HepG2 (cell line): ENCODE data around the gene CHN2. TPM values are rescaled to one million over a fixed set of nuclear protein-coding genes. Genes with fewer than 3 reads are reported as not detected.

Experiments used
- CBFB ChIP-seq: sonication (generic); formaldehyde crosslinking; IDR thresholded peaks from 2 replicates; pipeline ENCODE4 v1.4.0; 2020; ENCODE audit warnings: missing genetic modification reagents
- FOXP1 ChIP-seq, 2 experiments: fragments of 450-650 bp in 1 of 2; IDR thresholded peaks; 2 replicates each; pipeline ENCODE4 v1.6.1; 2017 to 2018; ENCODE audit warnings: antibody characterized with exemption in 1 of 2
- JUND ChIP-seq: sonication (generic); formaldehyde crosslinking; IDR thresholded peaks from 2 replicates; pipeline ENCODE4 v1.8.0; 2022; ENCODE audit warnings: mild to moderate bottlenecking, missing genetic modification reagents
- PITX1 ChIP-seq: sonication (generic); formaldehyde crosslinking; IDR thresholded peaks from 2 replicates; pipeline ENCODE4 v1.5.1; 2020; ENCODE audit warnings: mild to moderate bottlenecking, missing genetic modification reagents
- SALL1 ChIP-seq: sonication (generic); formaldehyde crosslinking; IDR thresholded peaks from 2 replicates; pipeline ENCODE4 v1.8.0; 2022; ENCODE audit warnings: mild to moderate bottlenecking, missing genetic modification reagents
- TOPORS ChIP-seq: sonication (generic); formaldehyde crosslinking; IDR thresholded peaks from 2 replicates; pipeline ENCODE4 v1.8.0; 2023; ENCODE audit warnings: mild to moderate bottlenecking, missing genetic modification reagents
- ZFP62 ChIP-seq: sonication (generic); formaldehyde crosslinking; IDR thresholded peaks from 2 replicates; pipeline ENCODE4 v1.4.0; 2020; ENCODE audit warnings: missing genetic modification reagents
- ZNF543 ChIP-seq: sonication (generic); formaldehyde crosslinking; IDR thresholded peaks from 2 replicates; pipeline ENCODE4 v1.4.0; 2020; ENCODE audit warnings: mild to moderate bottlenecking, missing genetic modification reagents
- ZNF549 ChIP-seq: sonication (generic); formaldehyde crosslinking; IDR thresholded peaks from 2 replicates; pipeline ENCODE4 v1.5.0; 2020; ENCODE audit warnings: missing genetic modification reagents
- polyA plus RNA-seq, 8 experiments: library from polyadenylated mRNA; depleted of rRNA in 3 of 8; stranded (reverse) in 7 of 8; unstranded in 1 of 8; fragments of >200 nt; fragmentation: Illumina TruSeq in 4 of 8; extraction: Trizol in 4 of 8; gene quantifications; 2 replicates each; pipeline versions ENCODE4 v1.2.1 to v1.2.3, GENCODE V29; 2011 to 2016; ENCODE audit warnings: low read depth in 4 of 8, missing spikeins in 1 of 8, mixed read lengths in 1 of 8; ENCODE audit not compliant: insufficient read depth in 1 of 8
- total RNA-seq, 5 experiments: library from RNA; depleted of rRNA; stranded (reverse); fragments of >200 nt; fragmentation: Illumina TruSeq; extraction: Trizol; gene quantifications; 2 replicates each; pipeline ENCODE4 v1.2.3, GENCODE V29; 2016; ENCODE audit warnings: low read depth in 1 of 5
- TF ChIP-seq, protein P1 (sequence below): sonication (generic); formaldehyde crosslinking; IDR thresholded peaks from 2 replicates; pipeline ENCODE4 v1.4.0; 2020; ENCODE audit warnings: low read depth, missing genetic modification reagents
- TF ChIP-seq, protein P2 (sequence below): sonication (generic); formaldehyde crosslinking; IDR thresholded peaks from 2 replicates; pipeline ENCODE4 v1.5.0; 2020; ENCODE audit warnings: missing genetic modification reagents, mild to moderate bottlenecking, borderline replicate concordance
- TF ChIP-seq, protein P3 (sequence below): sonication (generic); formaldehyde crosslinking; IDR thresholded peaks from 2 replicates; pipeline ENCODE4; 2020; ENCODE audit warnings: missing genetic modification reagents, mild to moderate bottlenecking, borderline replicate concordance
- TF ChIP-seq, protein P4 (sequence below): sonication (generic); formaldehyde crosslinking; IDR thresholded peaks from 2 replicates; pipeline ENCODE4 v1.5.0; 2020; ENCODE audit warnings: mild to moderate bottlenecking, missing genetic modification reagents, borderline replicate concordance

The CHN2 gene
- total and polyA plus RNA-seq, 2 of the 13 experiments (the other 11 are each of a cell fraction or from before 2014, with no cell fraction given): 23.5 to 30.5 TPM

DNA sequence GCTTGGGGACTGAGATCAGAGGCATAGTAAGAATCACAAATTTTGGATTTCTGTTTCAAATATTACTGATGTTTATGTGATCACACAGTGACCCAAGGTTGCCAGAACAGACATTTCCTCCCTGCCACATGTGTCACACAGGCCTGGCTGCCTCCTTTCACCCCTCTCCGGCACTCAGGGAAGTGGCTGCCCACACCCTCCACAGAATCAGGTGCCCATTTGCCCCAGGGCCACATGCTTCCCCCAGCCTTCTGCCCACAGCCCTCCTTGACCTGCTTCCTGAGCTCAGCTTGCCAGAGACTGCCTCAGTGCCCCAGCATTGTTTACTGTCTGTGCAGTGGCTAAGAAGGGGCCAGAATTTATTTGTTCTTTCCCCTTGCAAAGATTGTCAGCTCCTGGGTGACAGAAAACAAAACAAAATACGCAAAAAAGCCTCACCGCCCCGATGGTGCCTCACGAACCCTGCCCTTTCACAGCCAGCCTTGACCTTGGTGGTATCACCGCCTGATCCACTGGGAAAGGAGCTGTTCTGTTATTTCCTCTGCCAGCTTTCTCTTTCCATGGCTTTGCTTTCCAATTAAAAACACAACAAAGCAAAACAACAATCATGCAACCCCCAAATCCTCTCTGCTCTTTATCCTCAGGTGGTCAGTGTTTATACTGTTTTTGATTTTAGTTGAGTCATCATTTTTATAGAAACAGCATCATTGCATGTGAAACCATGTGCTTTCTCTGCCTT lies 52.8 kb downstream of the CHN2 start (continued):
- TF ChIP-seq CBFB (no peak), SALL1 (CRISPR knock-in tag) (no peak; the same call in 1 of the 2 replicates), ZFP62 (CRISPR knock-in tag) (no peak), ZNF549 (CRISPR knock-in tag) (no peak), JUND (CRISPR knock-in tag) (no peak), PITX1 (CRISPR knock-in tag) (peak; percentile 38; the same call in 1 of the 2 replicates), ZNF543 (CRISPR knock-in tag) (no peak), FOXP1 (IDR thresholded peaks at IDR 0.05) (no peak), FOXP1 (CRISPR knock-in tag; IDR thresholded peaks at IDR 0.05) (peak; percentile 77), TOPORS (CRISPR knock-in tag) (no peak)
- TF ChIP-seq, protein P1, sequence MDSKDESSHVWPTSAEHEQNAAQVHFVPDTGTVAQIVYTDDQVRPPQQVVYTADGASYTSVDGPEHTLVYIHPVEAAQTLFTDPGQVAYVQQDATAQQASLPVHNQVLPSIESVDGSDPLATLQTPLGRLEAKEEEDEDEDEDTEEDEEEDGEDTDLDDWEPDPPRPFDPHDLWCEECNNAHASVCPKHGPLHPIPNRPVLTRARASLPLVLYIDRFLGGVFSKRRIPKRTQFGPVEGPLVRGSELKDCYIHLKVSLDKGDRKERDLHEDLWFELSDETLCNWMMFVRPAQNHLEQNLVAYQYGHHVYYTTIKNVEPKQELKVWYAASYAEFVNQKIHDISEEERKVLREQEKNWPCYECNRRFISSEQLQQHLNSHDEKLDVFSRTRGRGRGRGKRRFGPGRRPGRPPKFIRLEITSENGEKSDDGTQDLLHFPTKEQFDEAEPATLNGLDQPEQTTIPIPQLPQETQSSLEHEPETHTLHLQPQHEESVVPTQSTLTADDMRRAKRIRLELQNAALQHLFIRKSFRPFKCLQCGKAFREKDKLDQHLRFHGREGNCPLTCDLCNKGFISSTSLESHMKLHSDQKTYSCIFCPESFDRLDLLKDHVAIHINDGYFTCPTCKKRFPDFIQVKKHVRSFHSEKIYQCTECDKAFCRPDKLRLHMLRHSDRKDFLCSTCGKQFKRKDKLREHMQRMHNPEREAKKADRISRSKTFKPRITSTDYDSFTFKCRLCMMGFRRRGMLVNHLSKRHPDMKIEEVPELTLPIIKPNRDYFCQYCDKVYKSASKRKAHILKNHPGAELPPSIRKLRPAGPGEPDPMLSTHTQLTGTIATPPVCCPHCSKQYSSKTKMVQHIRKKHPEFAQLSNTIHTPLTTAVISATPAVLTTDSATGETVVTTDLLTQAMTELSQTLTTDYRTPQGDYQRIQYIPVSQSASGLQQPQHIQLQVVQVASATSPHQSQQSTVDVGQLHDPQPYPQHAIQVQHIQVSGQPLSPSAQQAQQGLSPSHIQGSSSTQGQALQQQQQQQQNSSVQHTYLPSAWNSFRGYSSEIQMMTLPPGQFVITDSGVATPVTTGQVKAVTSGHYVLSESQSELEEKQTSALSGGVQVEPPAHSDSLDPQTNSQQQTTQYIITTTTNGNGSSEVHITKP (CRISPR knock-in tag): no peak
- TF ChIP-seq, protein P2, sequence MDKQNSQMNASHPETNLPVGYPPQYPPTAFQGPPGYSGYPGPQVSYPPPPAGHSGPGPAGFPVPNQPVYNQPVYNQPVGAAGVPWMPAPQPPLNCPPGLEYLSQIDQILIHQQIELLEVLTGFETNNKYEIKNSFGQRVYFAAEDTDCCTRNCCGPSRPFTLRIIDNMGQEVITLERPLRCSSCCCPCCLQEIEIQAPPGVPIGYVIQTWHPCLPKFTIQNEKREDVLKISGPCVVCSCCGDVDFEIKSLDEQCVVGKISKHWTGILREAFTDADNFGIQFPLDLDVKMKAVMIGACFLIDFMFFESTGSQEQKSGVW (CRISPR knock-in tag): no peak
- TF ChIP-seq, protein P3, sequence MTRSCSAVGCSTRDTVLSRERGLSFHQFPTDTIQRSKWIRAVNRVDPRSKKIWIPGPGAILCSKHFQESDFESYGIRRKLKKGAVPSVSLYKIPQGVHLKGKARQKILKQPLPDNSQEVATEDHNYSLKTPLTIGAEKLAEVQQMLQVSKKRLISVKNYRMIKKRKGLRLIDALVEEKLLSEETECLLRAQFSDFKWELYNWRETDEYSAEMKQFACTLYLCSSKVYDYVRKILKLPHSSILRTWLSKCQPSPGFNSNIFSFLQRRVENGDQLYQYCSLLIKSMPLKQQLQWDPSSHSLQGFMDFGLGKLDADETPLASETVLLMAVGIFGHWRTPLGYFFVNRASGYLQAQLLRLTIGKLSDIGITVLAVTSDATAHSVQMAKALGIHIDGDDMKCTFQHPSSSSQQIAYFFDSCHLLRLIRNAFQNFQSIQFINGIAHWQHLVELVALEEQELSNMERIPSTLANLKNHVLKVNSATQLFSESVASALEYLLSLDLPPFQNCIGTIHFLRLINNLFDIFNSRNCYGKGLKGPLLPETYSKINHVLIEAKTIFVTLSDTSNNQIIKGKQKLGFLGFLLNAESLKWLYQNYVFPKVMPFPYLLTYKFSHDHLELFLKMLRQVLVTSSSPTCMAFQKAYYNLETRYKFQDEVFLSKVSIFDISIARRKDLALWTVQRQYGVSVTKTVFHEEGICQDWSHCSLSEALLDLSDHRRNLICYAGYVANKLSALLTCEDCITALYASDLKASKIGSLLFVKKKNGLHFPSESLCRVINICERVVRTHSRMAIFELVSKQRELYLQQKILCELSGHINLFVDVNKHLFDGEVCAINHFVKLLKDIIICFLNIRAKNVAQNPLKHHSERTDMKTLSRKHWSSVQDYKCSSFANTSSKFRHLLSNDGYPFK (CRISPR knock-in tag): no peak
- TF ChIP-seq, protein P4, sequence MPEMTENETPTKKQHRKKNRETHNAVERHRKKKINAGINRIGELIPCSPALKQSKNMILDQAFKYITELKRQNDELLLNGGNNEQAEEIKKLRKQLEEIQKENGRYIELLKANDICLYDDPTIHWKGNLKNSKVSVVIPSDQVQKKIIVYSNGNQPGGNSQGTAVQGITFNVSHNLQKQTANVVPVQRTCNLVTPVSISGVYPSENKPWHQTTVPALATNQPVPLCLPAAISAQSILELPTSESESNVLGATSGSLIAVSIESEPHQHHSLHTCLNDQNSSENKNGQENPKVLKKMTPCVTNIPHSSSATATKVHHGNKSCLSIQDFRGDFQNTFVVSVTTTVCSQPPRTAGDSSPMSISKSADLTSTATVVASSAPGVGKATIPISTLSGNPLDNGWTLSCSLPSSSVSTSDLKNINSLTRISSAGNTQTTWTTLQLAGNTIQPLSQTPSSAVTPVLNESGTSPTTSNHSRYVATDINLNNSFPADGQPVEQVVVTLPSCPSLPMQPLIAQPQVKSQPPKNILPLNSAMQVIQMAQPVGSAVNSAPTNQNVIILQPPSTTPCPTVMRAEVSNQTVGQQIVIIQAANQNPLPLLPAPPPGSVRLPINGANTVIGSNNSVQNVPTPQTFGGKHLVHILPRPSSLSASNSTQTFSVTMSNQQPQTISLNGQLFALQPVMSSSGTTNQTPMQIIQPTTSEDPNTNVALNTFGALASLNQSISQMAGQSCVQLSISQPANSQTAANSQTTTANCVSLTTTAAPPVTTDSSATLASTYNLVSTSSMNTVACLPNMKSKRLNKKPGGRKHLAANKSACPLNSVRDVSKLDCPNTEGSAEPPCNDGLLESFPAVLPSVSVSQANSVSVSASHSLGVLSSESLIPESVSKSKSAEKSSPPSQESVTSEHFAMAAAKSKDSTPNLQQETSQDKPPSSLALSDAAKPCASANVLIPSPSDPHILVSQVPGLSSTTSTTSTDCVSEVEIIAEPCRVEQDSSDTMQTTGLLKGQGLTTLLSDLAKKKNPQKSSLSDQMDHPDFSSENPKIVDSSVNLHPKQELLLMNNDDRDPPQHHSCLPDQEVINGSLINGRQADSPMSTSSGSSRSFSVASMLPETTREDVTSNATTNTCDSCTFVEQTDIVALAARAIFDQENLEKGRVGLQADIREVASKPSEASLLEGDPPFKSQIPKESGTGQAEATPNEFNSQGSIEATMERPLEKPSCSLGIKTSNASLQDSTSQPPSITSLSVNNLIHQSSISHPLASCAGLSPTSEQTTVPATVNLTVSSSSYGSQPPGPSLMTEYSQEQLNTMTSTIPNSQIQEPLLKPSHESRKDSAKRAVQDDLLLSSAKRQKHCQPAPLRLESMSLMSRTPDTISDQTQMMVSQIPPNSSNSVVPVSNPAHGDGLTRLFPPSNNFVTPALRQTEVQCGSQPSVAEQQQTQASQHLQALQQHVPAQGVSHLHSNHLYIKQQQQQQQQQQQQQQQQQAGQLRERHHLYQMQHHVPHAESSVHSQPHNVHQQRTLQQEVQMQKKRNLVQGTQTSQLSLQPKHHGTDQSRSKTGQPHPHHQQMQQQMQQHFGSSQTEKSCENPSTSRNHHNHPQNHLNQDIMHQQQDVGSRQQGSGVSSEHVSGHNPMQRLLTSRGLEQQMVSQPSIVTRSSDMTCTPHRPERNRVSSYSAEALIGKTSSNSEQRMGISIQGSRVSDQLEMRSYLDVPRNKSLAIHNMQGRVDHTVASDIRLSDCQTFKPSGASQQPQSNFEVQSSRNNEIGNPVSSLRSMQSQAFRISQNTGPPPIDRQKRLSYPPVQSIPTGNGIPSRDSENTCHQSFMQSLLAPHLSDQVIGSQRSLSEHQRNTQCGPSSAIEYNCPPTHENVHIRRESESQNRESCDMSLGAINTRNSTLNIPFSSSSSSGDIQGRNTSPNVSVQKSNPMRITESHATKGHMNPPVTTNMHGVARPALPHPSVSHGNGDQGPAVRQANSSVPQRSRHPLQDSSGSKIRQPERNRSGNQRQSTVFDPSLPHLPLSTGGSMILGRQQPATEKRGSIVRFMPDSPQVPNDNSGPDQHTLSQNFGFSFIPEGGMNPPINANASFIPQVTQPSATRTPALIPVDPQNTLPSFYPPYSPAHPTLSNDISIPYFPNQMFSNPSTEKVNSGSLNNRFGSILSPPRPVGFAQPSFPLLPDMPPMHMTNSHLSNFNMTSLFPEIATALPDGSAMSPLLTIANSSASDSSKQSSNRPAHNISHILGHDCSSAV (CRISPR knock-in tag): no peak
